NT2/D1 (cell line): ENCODE results near the gene RBCK1.
"Not testable (repeated sequence)": the region's sequence is repeated elsewhere in the genome, so short reads cannot be mapped to it uniquely, and the experiment has no call there.

Experiments
- DNase-seq: peaks from one replicate; pipeline ENCODE4 v3.0.0-alpha.2; 2011; ENCODE audit warnings: low read depth, low spot score
- H3K27me3 ChIP-seq: 2 replicates; pipeline ENCODE4 v1.6.0; 2011; ENCODE audit warnings: mild to moderate bottlenecking; ENCODE audit not compliant: insufficient read length, insufficient read depth
- H3K36me3 ChIP-seq: 2 replicates; pipeline ENCODE4 v1.6.1; 2011; ENCODE audit warnings: mild to moderate bottlenecking, low read length, mixed read lengths; ENCODE audit not compliant: insufficient read depth, insufficient read length
- H3K4me1 ChIP-seq: 2 replicates; pipeline ENCODE4 v1.5.1; 2011; ENCODE audit not compliant: insufficient read depth, insufficient read length
- H3K4me3 ChIP-seq: 2 replicates; pipeline ENCODE4 v1.5.1; 2011; ENCODE audit warnings: low read depth; ENCODE audit not compliant: insufficient read length
- H3K9ac ChIP-seq: 2 replicates; pipeline ENCODE4 v1.6.0; 2011; ENCODE audit warnings: low read depth; ENCODE audit not compliant: insufficient read length
- H3K9me3 ChIP-seq: 2 replicates; pipeline ENCODE4 v1.5.1; 2011; ENCODE audit warnings: mild to moderate bottlenecking, low read length; ENCODE audit not compliant: insufficient read depth
- SUZ12 ChIP-seq: IDR thresholded peaks from 2 replicates; pipeline ENCODE4 v1.6.1; 2011; ENCODE audit not compliant: insufficient read length, insufficient read depth; ENCODE audit errors: extremely low read depth
- YY1 ChIP-seq: IDR thresholded peaks from 2 replicates; pipeline ENCODE4 v1.6.1; 2011; ENCODE audit not compliant: insufficient read length, insufficient read depth
- ZNF274 ChIP-seq: IDR thresholded peaks from 2 replicates; pipeline ENCODE4 v1.6.1; 2011; ENCODE audit warnings: mild to moderate bottlenecking, low read depth, low read length

Gene RBCK1

DNA sequence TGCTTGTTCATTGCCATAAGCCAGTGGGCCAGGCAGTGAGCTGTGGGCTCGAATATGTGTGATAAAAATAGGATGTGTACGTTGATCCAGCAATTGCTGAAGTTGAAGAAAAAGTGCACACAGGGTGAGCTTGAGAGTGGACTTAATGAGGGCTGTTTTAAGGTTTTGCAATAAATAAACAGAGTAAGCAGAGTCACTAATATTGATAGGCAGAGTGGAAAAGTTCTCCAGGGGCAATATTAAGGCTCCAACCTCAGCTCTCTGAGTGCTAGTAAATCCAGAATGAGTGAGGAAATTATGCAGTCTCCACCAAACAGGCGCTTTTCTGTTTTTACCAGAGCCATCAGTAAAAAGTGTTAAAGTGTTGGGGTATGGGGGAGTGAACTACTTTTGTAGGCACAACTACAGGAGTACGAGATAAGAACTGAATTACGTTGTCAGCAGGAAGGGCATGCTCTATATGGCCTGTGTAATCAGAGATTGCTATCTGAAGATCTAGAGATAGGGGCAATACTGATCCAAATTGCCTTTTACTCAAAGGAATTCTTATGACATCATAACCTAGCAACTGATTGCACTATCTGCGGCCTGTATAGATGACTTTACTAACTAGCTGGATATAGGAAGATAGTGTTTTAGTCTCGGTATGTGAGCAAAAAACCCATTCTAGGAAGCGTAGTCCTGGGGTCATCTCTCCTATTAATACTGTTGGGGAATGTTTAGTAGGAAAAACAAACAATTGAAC is 61.8 kb downstream of the RBCK1 start:
- H3K9ac ChIP-seq, result no peak overlapping the region
- H3K9me3 ChIP-seq, result peaks cover 43% of the 10 kb centered on the region
- no peak overlapping the region for H3K4me3 ChIP-seq
- TF ChIP-seq SUZ12 (no peak), YY1 (no peak), ZNF274 (no peak)
- no peaks in the 10 kb centered on the region for H3K36me3 ChIP-seq
- no peaks in the 10 kb centered on the region for H3K27me3 ChIP-seq
- H3K4me1 ChIP-seq, result no peaks in the 10 kb centered on the region
- no peak for DNase-seq

GRCh38 chr20:472137-472846 is 64.2 kb downstream of the RBCK1 start:
- no peak for TF ChIP-seq ZNF274
- no peak for TF ChIP-seq SUZ12
- no peak for TF ChIP-seq YY1
- Histone ChIP-seq H3K9me3 (peaks cover 41% of the 10 kb centered on the region), H3K4me1 (no peaks in the 10 kb centered on the region), H3K4me3 (no peak overlapping the region), H3K36me3 (peaks cover 3% of the 10 kb centered on the region), H3K9ac (no peak overlapping the region), H3K27me3 (no peaks in the 10 kb centered on the region)
- DNase-seq, result no peak

GRCh38 chr20:472889-473292 is 64.8 kb downstream of the RBCK1 start:
- TF ChIP-seq ZNF274 (no peak), YY1 (no peak), SUZ12 (no peak)
- Histone ChIP-seq H3K4me3 (no peak overlapping the region), H3K36me3 (peaks cover 6% of the 10 kb centered on the region), H3K27me3 (no peaks in the 10 kb centered on the region), H3K4me1 (no peaks in the 10 kb centered on the region), H3K9ac (no peak overlapping the region), H3K9me3 (peaks cover 35% of the 10 kb centered on the region)
- DNase-seq, result no peak

DNA sequence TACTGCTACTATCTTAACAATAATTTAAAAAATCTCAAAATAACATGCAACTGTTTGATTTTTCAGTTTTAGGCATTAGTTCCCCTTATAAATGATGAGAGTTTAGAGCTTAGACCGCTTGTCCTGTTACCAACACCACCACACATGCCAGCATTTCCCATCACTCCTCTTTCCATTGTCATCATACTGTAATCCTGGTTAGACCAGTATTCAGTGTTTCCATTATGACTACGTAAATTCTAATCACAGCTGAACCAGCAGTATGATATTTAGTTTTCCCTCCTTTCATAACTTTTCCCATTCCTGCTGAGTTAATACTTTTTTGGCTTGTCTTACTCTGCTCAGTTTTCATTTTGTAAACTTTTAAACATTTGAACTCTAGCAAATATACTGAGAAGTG is 66.5 kb downstream of the RBCK1 start:
- Histone ChIP-seq H3K9ac (no peak overlapping the region), H3K4me1 (no peaks in the 10 kb centered on the region), H3K27me3 (no peaks in the 10 kb centered on the region), H3K36me3 (peaks cover 18% of the 10 kb centered on the region), H3K9me3 (peaks cover 23% of the 10 kb centered on the region; the same call in 1 of the 2 replicates), H3K4me3 (no peak overlapping the region)
- DNase-seq, result no peak
- TF ChIP-seq ZNF274 (no peak), SUZ12 (no peak), YY1 (no peak)

- TF ChIP-seq SUZ12 (no peak), YY1 (no peak), ZNF274 (no peak)
- Histone ChIP-seq H3K9me3 (peaks cover 16% of the 10 kb centered on the region; the same call in 1 of the 2 replicates), H3K9ac (no peak overlapping the region), H3K27me3 (no peaks in the 10 kb centered on the region), H3K4me1 (no peaks in the 10 kb centered on the region), H3K36me3 (peaks cover 18% of the 10 kb centered on the region), H3K4me3 (no peak overlapping the region)
- no peak for DNase-seq
Measured at GRCh38 chr20:475463-476357, 67.6 kb downstream of the RBCK1 start.

DNA sequence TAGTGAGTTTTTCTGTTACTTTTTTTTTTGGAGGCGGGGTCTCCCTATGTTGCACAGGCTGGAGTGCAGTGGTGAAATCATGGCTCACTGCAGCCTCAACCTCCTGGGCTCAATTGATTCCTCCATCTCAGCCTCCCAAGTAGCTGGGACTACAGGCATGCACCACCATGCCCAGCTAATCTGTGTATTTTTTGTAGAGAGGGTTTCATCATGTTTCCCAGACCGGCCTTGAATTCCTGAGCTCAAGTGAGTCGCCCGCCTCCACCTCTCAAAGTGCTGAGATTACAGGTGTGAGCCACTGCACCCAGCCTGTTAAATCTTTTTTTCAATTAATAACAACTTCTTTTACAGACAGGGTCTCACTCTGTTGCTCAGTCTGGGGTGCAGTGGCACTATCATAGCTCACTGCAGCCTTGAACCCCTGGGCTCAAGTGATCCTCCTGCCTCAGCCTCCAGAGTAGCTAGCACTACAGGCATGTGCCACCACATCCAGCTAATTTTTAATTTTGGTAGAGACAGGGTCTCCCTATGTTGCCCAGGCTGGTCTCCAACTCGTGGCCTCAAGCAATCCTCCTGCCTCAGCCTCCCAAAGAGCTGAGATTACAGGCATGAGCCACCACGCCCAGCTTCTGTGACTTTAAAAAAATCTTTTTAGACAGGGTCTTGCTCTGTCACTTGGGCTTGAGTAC is 68.6 kb downstream of the RBCK1 start:
- Histone ChIP-seq H3K36me3 (peaks cover 23% of the 10 kb centered on the region), H3K9me3 (peaks cover 16% of the 10 kb centered on the region; the same call in 1 of the 2 replicates)
- not testable (repeated sequence) for H3K27me3 ChIP-seq, H3K4me3 ChIP-seq, H3K4me1 ChIP-seq, H3K9ac ChIP-seq, DNase-seq
